Muscle of leg (tissue), 11 donors: ENCODE data around the gene GDF10. TPM values are rescaled to one million over a fixed set of nuclear protein-coding genes. Genes with fewer than 3 reads are reported as not detected.

Experiments
- DNase-seq: peaks from one replicate; pipeline ENCODE4 v3.0.0; 2013
- H3K27ac ChIP-seq: one replicate; pipeline ENCODE4 v1.5.1; 2013; ENCODE audit warnings: mild to moderate bottlenecking, low read length, control low read depth
- H3K27me3 ChIP-seq: one replicate; pipeline ENCODE4 v1.6.1; 2013; ENCODE audit warnings: low read length; ENCODE audit not compliant: control insufficient read depth, insufficient read depth
- H3K36me3 ChIP-seq: one replicate; pipeline ENCODE4 v1.6.1; 2013; ENCODE audit warnings: low read length; ENCODE audit not compliant: control insufficient read depth, insufficient read depth
- H3K4me1 ChIP-seq: one replicate; pipeline ENCODE4 v1.6.1; 2013; ENCODE audit warnings: low read length; ENCODE audit not compliant: control insufficient read depth, insufficient read depth
- H3K4me3 ChIP-seq: one replicate; pipeline ENCODE4 v1.5.1; 2013; ENCODE audit warnings: low read length, control low read depth
- H3K9me3 ChIP-seq: replicated peaks from 2 replicates; pipeline ENCODE4 v1.6.1; 2013; ENCODE audit warnings: low read depth, low read length; ENCODE audit not compliant: control insufficient read depth
- WGBS: methylation state at CpG from one replicate; pipeline ENCODE4 v1.1.5; 2013; ENCODE audit warnings: missing lambda C conversion rate; ENCODE audit not compliant: insufficient coverage; 5-methylcytosine and 5-hydroxymethylcytosine counted together
- polyA plus RNA-seq, 8 donors: library from polyadenylated mRNA; unstranded; fragments of 120-200 nt; gene quantifications; one replicate each; pipeline versions ENCODE4 v1.2.1 to v1.2.3, GENCODE V29; 2013; ENCODE audit warnings: inconsistent platforms in 1 of 8, low replicate concordance in 1 of 8; ENCODE audit not compliant: insufficient read length in 8 of 8, insufficient read depth in 1 of 8
- total RNA-seq: library from RNA; stranded (reverse); fragments of 120-200 nt; gene quantifications from one replicate; pipeline ENCODE4 v1.2.4, GENCODE V29; 2013

The GDF10 gene
- total and polyA plus RNA-seq, 9 donors = 0.08 to 6.1 (median 0.98) TPM

DNA sequence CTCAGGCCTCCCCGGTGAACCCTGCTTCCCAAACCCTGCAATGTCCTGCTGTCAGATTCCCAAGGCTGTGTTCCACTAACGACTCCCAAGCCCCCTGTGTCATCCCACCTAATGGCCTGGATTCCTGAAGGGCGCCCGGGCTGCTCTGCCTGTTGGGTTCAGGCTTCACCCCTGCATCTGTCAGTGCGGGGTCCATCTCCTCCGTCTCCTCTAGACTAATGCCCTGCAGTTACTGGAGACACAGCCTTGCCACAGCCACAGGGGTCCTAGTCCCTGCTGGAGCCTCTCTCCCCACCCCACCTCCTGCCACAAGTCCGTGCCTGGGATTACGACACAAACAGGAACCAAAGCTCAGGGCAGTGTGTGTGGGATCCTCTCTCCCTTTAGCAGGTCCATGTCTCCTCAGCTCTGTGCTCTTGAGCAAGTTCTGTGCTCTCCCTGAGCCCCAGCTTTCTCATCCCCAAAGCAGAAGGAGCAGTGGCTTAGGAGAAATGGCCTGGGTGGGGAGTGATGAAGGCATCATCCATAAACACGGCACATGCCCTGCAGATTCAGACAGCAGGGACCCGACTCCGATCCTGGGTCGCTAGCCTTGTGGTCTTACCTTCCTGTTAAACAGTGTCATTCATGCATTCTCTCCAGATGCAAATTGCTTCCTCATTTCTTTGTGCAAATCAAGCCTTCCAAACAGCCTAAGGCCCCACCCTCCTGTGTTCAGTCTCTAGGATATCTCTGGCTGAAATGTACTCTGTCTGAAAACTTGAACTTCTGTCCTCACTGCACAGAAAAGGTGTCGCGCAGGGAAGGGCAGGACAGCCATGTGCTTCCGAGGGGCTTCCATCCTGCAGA, 40.0 kb downstream of the GDF10 start:
- DNase-seq = no peak

DNA sequence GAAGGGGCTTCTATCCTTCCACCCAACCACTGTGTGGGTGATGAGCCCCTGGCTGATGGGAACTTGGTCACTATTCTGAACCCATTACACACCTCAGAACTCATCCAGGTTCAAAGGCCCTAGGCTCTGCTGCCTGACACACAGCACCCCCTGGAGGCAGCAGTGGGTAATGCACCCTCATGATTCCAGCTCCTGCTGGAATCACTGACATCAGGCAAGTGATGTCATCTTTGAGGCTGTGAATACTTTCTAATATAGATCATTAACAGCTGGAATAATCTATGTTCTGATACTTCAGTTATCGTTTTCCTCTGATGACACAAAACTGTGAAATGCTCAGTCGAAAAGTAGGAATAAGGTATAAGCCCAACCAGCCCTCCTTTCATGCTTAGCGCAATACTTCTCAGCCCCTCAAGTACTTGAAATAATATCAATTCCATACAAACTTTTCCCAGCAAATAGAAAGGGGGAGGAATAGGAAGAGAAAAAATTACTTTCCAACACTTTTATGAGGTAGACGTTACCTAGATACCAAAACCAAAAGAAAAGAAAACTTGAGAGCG, 40.7 kb downstream of the GDF10 start:
- Histone ChIP-seq H3K27ac (no peak overlapping the region), H3K9me3 (no peaks in the 10 kb centered on the region), H3K27me3 (peaks cover 10% of the 10 kb centered on the region), H3K4me1 (no peaks in the 10 kb centered on the region), H3K36me3 (no peaks in the 10 kb centered on the region), H3K4me3 (no peak overlapping the region)
- DNase-seq = peak; percentile 38
- no CpG with 5 or more reads among the region's 5 CpGs for WGBS

More for the DNA sequence above, 40.0 kb downstream of the GDF10 start:
- Histone ChIP-seq H3K27me3 (peaks cover 13% of the 10 kb centered on the region), H3K4me3 (no peak overlapping the region), H3K27ac (no peak overlapping the region), H3K4me1 (no peaks in the 10 kb centered on the region), H3K9me3 (no peaks in the 10 kb centered on the region), H3K36me3 (no peaks in the 10 kb centered on the region)
- 72% methylated on average over 8 of the region's 15 CpGs for WGBS

DNA sequence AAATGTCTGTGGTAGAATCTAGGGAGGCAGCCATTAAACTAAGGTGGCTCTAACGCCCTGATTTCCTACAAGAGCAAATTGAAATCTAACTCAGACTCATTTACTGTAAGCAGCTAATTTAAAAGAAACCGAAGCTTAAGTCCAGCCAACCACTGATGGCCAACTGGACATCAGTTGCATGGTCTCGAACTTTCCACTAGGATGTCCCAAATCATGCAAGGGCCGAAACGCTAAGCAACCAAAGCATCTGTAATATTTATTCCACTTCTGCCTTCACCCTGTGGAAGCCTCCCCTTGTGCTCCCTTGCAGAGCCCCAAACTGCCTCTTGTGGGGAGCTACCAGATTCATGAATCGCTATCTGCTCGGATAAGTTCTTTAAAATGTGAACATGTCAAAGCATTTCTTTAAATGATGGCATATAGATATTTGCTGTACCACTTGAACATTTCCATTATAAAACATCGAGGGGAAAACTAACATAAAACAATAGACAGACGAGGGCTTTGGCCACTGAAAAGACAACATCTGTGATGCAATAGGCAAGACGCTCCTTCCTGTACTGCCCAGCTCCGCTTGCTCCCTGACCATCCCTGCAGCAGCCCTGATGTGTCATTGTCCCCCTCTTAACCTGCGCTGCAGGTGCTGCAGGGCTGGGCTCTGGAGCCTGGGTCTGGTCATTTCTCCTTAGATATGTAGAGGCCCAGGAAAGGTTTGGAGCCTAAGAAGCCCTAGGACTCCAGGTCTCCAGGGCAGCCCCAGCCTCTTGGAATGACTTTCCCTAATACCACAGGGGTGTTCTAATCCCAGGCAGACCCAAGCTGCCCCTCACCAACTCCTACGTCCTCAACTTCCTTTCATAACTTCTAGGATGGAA, 45.2 kb downstream of the GDF10 start:
- Histone ChIP-seq H3K27ac (no peak overlapping the region), H3K36me3 (no peaks in the 10 kb centered on the region), H3K4me3 (no peak overlapping the region), H3K4me1 (peaks cover 13% of the 10 kb centered on the region), H3K9me3 (no peaks in the 10 kb centered on the region), H3K27me3 (peaks cover 2% of the 10 kb centered on the region)
- WGBS = 82% methylated on average over 9 of the region's 13 CpGs
- no peak for DNase-seq

DNA sequence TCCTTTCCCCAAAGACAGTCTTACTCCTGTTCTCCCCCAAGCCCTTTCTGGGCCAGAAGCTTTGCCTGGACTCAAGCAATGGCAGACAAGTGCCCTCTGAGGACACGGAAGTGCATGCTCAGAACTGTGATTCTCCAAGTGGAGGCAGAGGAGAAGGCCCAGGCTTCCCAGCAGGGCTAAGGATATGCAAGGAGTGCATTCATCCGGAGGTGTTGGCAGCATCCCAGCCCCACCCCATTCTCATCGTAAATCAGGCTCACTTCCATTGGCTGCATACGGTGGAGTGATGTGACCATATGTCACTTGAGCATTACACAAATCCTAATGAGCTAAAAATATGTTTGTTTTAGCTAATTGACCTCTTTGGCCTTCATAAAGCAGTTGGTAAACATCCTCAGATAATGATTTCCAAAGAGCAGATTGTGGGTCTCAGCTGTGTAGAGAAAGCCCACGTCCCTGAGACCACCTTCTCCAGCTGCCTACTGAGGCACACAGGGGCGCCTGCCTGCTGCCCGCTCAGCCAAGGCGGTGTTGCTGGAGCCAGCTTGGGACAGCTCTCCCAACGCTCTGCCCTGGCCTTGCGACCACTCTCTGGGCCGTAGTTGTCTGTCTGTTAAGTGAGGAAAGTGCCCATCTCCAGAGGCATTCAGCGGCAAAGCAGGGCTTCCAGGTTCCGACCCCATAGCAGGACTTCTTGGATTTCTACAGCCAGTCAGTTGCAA, 46.7 kb downstream of the GDF10 start:
- H3K4me1 ChIP-seq = peaks cover 13% of the 10 kb centered on the region
- H3K36me3 ChIP-seq = no peaks in the 10 kb centered on the region
- no peak overlapping the region for H3K27ac ChIP-seq
- H3K4me3 ChIP-seq = no peak overlapping the region
- H3K27me3 ChIP-seq = peaks cover 2% of the 10 kb centered on the region
- peak; percentile 14 for DNase-seq
- no peaks in the 10 kb centered on the region for H3K9me3 ChIP-seq
- WGBS = 63% methylated on average over 1 of the region's 13 CpGs

DNA sequence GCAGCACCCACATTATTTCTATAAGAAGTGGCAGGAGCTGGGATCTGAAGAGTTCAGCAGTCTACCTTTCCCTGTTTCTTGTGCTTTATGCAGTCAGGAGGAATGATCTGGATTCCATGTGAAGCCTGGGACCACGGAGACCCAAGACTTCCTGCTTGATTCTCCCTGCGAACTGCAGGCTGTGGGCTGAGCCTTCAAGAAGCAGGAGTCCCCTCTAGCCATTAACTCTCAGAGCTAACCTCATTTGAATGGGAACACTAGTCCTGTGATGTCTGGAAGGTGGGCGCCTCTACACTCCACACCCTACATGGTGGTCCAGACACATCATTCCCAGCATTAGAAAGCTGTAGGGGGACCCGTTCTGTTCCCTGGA, 47.3 kb downstream of the GDF10 start:
- no peak overlapping the region for H3K4me3 ChIP-seq
- no peaks in the 10 kb centered on the region for H3K9me3 ChIP-seq
- no peak for DNase-seq
- H3K36me3 ChIP-seq = no peaks in the 10 kb centered on the region
- peaks cover 13% of the 10 kb centered on the region for H3K4me1 ChIP-seq
- H3K27ac ChIP-seq = no peak overlapping the region
- WGBS = no CpG with 5 or more reads among the region's 4 CpGs
- H3K27me3 ChIP-seq = peaks cover 2% of the 10 kb centered on the region

DNA sequence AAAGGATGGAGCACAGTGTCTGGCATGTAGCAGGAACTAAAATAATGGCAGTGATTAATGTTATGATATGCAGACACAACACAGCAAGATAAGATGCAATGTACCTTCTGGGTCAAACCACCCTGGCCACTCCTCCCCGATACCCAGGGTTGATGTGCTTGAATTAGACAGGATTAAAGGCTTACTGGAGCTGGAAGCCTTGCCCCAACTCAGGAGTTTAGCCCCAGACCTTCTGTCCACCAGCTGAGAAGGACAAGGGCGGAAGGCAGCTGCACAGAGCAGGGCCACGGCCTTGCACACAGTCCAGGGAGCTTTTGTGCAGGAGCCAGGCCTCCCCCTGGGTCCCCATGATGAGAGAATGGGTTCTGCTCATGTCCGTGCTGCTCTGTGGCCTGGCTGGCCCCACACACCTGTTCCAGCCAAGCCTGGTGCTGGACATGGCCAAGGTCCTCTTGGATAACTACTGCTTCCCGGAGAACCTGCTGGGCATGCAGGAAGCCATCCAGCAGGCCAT, 48.2 kb downstream of the GDF10 start, which contains the start of gene RBP3:
TSS of gene RBP3 (plus strand) at position 226 of the 514 bp plus-strand sequence. CDS start at position 348, 122 bp downstream.
- 64% methylated on average over 4 of the region's 5 CpGs for WGBS
- no peak within 1 kb of the TSS for H3K27ac ChIP-seq

DNA sequence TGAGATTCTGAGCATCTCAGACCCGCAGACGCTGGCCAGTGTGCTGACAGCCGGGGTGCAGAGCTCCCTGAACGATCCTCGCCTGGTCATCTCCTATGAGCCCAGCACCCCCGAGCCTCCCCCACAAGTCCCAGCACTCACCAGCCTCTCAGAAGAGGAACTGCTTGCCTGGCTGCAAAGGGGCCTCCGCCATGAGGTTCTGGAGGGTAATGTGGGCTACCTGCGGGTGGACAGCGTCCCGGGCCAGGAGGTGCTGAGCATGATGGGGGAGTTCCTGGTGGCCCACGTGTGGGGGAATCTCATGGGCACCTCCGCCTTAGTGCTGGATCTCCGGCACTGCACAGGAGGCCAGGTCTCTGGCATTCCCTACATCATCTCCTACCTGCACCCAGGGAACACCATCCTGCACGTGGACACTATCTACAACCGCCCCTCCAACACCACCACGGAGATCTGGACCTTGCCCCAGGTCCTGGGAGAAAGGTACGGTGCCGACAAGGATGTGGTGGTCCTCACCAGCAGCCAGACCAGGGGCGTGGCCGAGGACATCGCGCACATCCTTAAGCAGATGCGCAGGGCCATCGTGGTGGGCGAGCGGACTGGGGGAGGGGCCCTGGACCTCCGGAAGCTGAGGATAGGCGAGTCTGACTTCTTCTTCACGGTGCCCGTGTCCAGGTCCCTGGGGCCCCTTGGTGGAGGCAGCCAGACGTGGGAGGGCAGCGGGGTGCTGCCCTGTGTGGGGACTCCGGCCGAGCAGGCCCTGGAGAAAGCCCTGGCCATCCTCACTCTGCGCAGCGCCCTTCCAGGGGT, 48.9 kb downstream of the GDF10 start:
- no peaks in the 10 kb centered on the region for H3K9me3 ChIP-seq
- H3K27ac ChIP-seq = no peak overlapping the region
- H3K36me3 ChIP-seq = no peaks in the 10 kb centered on the region
- no peak for DNase-seq
- 95% methylated on average over 30 of the region's 36 CpGs for WGBS
- H3K4me3 ChIP-seq = no peak overlapping the region
- H3K4me1 ChIP-seq = peaks cover 13% of the 10 kb centered on the region
- H3K27me3 ChIP-seq = peaks cover 5% of the 10 kb centered on the region

More for the DNA sequence above, 48.2 kb downstream of the GDF10 start, which contains the start of gene RBP3:
- Histone ChIP-seq H3K27me3 (peaks cover 5% of the 10 kb centered on the region), H3K36me3 (no peaks in the 10 kb centered on the region), H3K4me3 (no peak within 1 kb of the TSS), H3K4me1 (peaks cover 13% of the 10 kb centered on the region), H3K9me3 (no peaks in the 10 kb centered on the region)
- no peak for DNase-seq

DNA sequence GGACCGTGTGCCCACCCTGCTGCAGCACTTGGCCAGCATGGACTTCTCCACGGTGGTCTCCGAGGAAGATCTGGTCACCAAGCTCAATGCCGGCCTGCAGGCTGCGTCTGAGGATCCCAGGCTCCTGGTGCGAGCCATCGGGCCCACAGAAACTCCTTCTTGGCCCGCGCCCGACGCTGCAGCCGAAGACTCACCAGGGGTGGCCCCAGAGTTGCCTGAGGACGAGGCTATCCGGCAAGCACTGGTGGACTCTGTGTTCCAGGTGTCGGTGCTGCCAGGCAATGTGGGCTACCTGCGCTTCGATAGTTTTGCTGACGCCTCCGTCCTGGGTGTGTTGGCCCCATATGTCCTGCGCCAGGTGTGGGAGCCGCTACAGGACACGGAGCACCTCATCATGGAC, 49.5 kb downstream of the GDF10 start:
- DNase-seq = no peak
- peaks cover 13% of the 10 kb centered on the region for H3K4me1 ChIP-seq

DNA sequence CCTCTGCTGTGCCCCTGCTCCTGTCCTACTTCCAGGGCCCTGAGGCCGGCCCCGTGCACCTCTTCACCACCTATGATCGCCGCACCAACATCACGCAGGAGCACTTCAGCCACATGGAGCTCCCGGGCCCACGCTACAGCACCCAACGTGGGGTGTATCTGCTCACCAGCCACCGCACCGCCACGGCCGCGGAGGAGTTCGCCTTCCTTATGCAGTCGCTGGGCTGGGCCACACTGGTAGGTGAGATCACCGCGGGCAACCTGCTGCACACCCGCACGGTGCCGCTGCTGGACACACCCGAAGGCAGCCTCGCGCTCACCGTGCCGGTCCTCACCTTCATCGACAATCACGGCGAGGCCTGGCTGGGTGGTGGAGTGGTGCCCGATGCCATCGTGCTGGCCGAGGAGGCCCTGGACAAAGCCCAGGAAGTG, 50.0 kb downstream of the GDF10 start:
- Histone ChIP-seq H3K9me3 (no peaks in the 10 kb centered on the region), H3K27ac (no peak overlapping the region), H3K27me3 (peaks cover 3% of the 10 kb centered on the region), H3K4me3 (no peak overlapping the region), H3K4me1 (peaks cover 13% of the 10 kb centered on the region), H3K36me3 (no peaks in the 10 kb centered on the region)
- no peak for DNase-seq
- WGBS = 95% methylated on average over 27 of the region's 31 CpGs

More for the DNA sequence above, 49.5 kb downstream of the GDF10 start:
- H3K9me3 ChIP-seq = no peaks in the 10 kb centered on the region
- H3K27me3 ChIP-seq = peaks cover 5% of the 10 kb centered on the region
- no peak overlapping the region for H3K4me3 ChIP-seq
- no peak overlapping the region for H3K27ac ChIP-seq
- 96% methylated on average over 22 of the region's 22 CpGs for WGBS
- H3K36me3 ChIP-seq = no peaks in the 10 kb centered on the region
